ENCODE results near the gene SDR42E2. TPM values are rescaled to one million over a fixed set of nuclear protein-coding genes. Genes with fewer than 3 reads are reported as not detected.

SDR42E2 gene
- total and polyA plus RNA-seq, 2 donors (not counting 1 experiment from before 2014, with no cell fraction given), result under 0.01 TPM; not detected in 1

DNA sequence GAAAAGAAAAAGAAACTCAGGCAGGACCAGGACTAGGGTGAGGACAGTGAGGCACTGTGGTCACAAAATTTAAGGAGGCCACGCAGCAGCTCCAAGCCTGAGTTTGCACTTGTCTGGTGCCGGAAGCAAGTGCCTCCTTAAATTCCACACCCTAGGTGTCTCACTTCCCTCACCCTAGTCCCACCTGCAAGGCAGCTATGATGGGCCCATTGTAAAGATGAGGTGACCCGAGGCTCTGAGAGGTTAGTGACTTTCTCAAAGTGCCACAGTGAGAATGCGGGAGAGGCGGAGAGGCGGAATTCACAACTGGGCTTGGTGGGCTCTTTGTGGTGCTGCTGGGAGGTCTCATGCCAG lies 22.3 kb downstream of the SDR42E2 start:
- Histone ChIP-seq H3K4me1 (ENCODE audit: control insufficient read depth, extremely low read depth, insufficient read depth, low read length) (peaks cover 3% of the 10 kb centered on the region), H3K9me3 (ENCODE audit: control insufficient read depth, insufficient read depth, low read depth, low read length) (no peaks in the 10 kb centered on the region), H4K20me1 (ENCODE audit: control insufficient read depth, extremely low read depth, insufficient read depth, low read length) (no peaks in the 10 kb centered on the region), H3K27ac (ENCODE audit: insufficient read depth, low read length) (no peak overlapping the region), H3K79me2 (ENCODE audit: control insufficient read depth, insufficient read depth, low read length) (no peaks in the 10 kb centered on the region), H3K27me3 (ENCODE audit: control insufficient read depth, insufficient read depth, low read length) (no peaks in the 10 kb centered on the region), H3K36me3 (ENCODE audit: control insufficient read depth, insufficient read depth, low read length) (no peaks in the 10 kb centered on the region), H3K4me3 (replicated peaks in 1 of 4; ENCODE audit: control extremely low read depth in 1 of 4, insufficient read depth in 1 of 4, low read depth in 3 of 4, low read length in 4 of 4) (no peak overlapping the region), H3K4me2 (ENCODE audit: extremely low read depth, insufficient read depth, low read length) (no peak overlapping the region), H3K9ac (ENCODE audit: insufficient read depth, low read length) (no peak overlapping the region), H2AFZ (ENCODE audit: low read length) (no peak overlapping the region)
- no peak for DNase-seq (ENCODE audit: low read depth in 2 of 2)
- no peak for TF ChIP-seq CTCF (conservative IDR thresholded peaks at IDR 0.05 in 1 of 2, IDR thresholded peaks at IDR 0.05 in 1 of 2; ENCODE audit: low read depth in 1 of 2, low read length in 2 of 2)
- no peak for TF ChIP-seq EZH2 (IDR thresholded peaks at IDR 0.05; ENCODE audit: low read length, missing control alignments)

DNA sequence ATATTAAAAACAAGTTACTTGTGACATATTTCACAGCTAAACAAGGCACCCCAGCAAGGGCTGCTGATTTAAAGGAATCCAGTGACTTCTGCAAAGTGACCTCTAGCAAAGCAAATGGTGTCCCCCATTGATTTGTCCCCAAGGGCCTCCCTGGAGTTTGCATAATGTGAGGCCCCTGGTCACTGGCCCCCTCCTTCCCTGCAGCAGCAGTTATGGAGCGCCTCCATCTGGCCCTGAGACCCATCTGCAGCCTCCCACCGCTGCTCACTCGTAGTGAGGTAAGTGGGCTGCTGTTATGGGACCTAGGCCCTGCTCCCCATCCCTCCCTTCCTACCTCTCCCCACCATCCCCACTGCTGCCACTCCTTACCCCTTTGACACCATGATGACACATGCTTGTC lies 24.2 kb downstream of the SDR42E2 start:
- H3K9me3 ChIP-seq (ENCODE audit: control insufficient read depth, insufficient read depth, low read depth, low read length), result no peaks in the 10 kb centered on the region
- DNase-seq (ENCODE audit: low read depth in 2 of 2), result no peak
- TF ChIP-seq EZH2 (IDR thresholded peaks at IDR 0.05; ENCODE audit: low read length, missing control alignments), result no peak
- peak in 1 of 2 donors; percentile 26 for TF ChIP-seq CTCF (conservative IDR thresholded peaks at IDR 0.05 in 1 of 2, IDR thresholded peaks at IDR 0.05 in 1 of 2; ENCODE audit: low read depth in 1 of 2, low read length in 2 of 2)

DNA sequence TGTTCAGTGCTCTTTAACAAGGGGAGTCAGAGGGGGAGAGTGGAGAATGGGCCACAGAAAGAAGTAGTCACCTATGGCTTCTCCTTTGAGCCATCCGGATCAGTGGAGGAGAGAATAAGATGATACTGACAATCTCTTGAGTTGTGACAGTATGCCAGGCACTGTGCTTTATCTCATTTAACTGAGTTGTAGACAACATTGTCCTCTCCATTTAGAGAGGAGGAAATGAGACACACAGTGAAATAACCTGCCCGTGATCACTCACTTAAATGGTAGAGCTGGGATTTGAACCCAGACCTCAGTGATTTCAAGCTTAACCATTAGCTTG lies 25.9 kb downstream of the SDR42E2 start:
- H2AFZ ChIP-seq (ENCODE audit: low read length), result no peak overlapping the region
- no peak overlapping the region for H3K9ac ChIP-seq (ENCODE audit: insufficient read depth, low read length)
- no peak for DNase-seq (ENCODE audit: low read depth in 2 of 2)
- H3K79me2 ChIP-seq (ENCODE audit: control insufficient read depth, insufficient read depth, low read length), result no peaks in the 10 kb centered on the region
- H3K4me2 ChIP-seq (ENCODE audit: extremely low read depth, insufficient read depth, low read length), result no peak overlapping the region
- H3K27ac ChIP-seq (ENCODE audit: insufficient read depth, low read length), result no peak overlapping the region
- no peak overlapping the region for H3K4me3 ChIP-seq (replicated peaks in 1 of 4; ENCODE audit: control extremely low read depth in 1 of 4, insufficient read depth in 1 of 4, low read depth in 3 of 4, low read length in 4 of 4)
- no peaks in the 10 kb centered on the region for H3K36me3 ChIP-seq (ENCODE audit: control insufficient read depth, insufficient read depth, low read length)
- H3K9me3 ChIP-seq (ENCODE audit: control insufficient read depth, insufficient read depth, low read depth, low read length), result no peaks in the 10 kb centered on the region
- H3K4me1 ChIP-seq (ENCODE audit: control insufficient read depth, extremely low read depth, insufficient read depth, low read length), result peaks cover 8% of the 10 kb centered on the region
- no peaks in the 10 kb centered on the region for H3K27me3 ChIP-seq (ENCODE audit: control insufficient read depth, insufficient read depth, low read length)
- TF ChIP-seq CTCF (conservative IDR thresholded peaks at IDR 0.05 in 1 of 2, IDR thresholded peaks at IDR 0.05 in 1 of 2; ENCODE audit: low read depth in 1 of 2, low read length in 2 of 2) (no peak), EZH2 (IDR thresholded peaks at IDR 0.05; ENCODE audit: low read length, missing control alignments) (no peak)
- H4K20me1 ChIP-seq (ENCODE audit: control insufficient read depth, extremely low read depth, insufficient read depth, low read length), result no peaks in the 10 kb centered on the region

More for the DNA sequence above, 24.2 kb downstream of the SDR42E2 start:
- Histone ChIP-seq H3K27ac (ENCODE audit: insufficient read depth, low read length) (no peak overlapping the region), H3K9ac (ENCODE audit: insufficient read depth, low read length) (no peak overlapping the region), H3K4me2 (ENCODE audit: extremely low read depth, insufficient read depth, low read length) (no peak overlapping the region), H2AFZ (ENCODE audit: low read length) (no peak overlapping the region), H3K79me2 (ENCODE audit: control insufficient read depth, insufficient read depth, low read length) (no peaks in the 10 kb centered on the region), H3K4me3 (replicated peaks in 1 of 4; ENCODE audit: control extremely low read depth in 1 of 4, insufficient read depth in 1 of 4, low read depth in 3 of 4, low read length in 4 of 4) (no peak overlapping the region), H4K20me1 (ENCODE audit: control insufficient read depth, extremely low read depth, insufficient read depth, low read length) (no peaks in the 10 kb centered on the region), H3K4me1 (ENCODE audit: control insufficient read depth, extremely low read depth, insufficient read depth, low read length) (peaks cover 8% of the 10 kb centered on the region), H3K27me3 (ENCODE audit: control insufficient read depth, insufficient read depth, low read length) (no peaks in the 10 kb centered on the region), H3K36me3 (ENCODE audit: control insufficient read depth, insufficient read depth, low read length) (no peaks in the 10 kb centered on the region)

Data from fibroblast of lung (primary cell).